ENCODE measurements around the gene CNKSR3.

- TF ChIP-seq CTCF (IDR thresholded peaks at IDR 0.05) (no peak), POLR2A (IDR thresholded peaks at IDR 0.05) (no peak)
These were observed 1.7 kb upstream of the CNKSR3 start for GRCh38 chr6:154512201-154512600.

All from thyroid gland (tissue), 4 donors.